IMR-90 (cell line): Measurements from ENCODE around the gene ZNF524.

Experiments
- BHLHE40 ChIP-seq: fragments of 150-350 bp; IDR thresholded peaks from 2 replicates; pipeline ENCODE4 v1.6.1; 2016; ENCODE audit warnings: mild to moderate bottlenecking, low read depth, low read length
- CEBPB ChIP-seq: IDR thresholded peaks from 2 replicates; pipeline ENCODE4 v1.6.1; 2012; ENCODE audit warnings: low read depth, low read length, improper control_type of control experiment
- CHD1 ChIP-seq: IDR thresholded peaks from 2 replicates; pipeline ENCODE4 v1.6.1; 2012; ENCODE audit warnings: low read depth, low read length, improper control_type of control experiment
- CTCF ChIP-seq: conservative IDR thresholded peaks from 2 replicates; pipeline ENCODE4 v1.5.1; 2012; ENCODE audit warnings: mild to moderate bottlenecking, low read depth, low read length, improper control_type of control experiment
- FOS ChIP-seq: fragments of 150-350 bp; IDR thresholded peaks from 2 replicates; pipeline ENCODE4 v1.6.1; 2016; ENCODE audit warnings: low read depth, low read length
- MAFK ChIP-seq: IDR thresholded peaks from 2 replicates; pipeline ENCODE4 v1.6.1; 2012; ENCODE audit warnings: low read depth, low read length, improper control_type of control experiment
- MAZ ChIP-seq: IDR thresholded peaks from 2 replicates; pipeline ENCODE4 v1.6.1; 2012; ENCODE audit warnings: low read depth, mild to moderate bottlenecking, low read length, improper control_type of control experiment, moderate library complexity, borderline replicate concordance
- NFE2L2 ChIP-seq: fragments of 150-350 bp; IDR thresholded peaks from 2 replicates; pipeline ENCODE4 v1.6.1; 2016; ENCODE audit warnings: low read depth, mild to moderate bottlenecking, low read length
- POLR2A ChIP-seq: IDR thresholded peaks from 2 replicates; pipeline ENCODE4 v1.6.1; 2012; ENCODE audit warnings: mild to moderate bottlenecking, low read depth, low read length
- RAD21 ChIP-seq: IDR thresholded peaks from 2 replicates; pipeline ENCODE4 v1.6.1; 2012; ENCODE audit warnings: low read length, improper control_type of control experiment
- RCOR1 ChIP-seq: IDR thresholded peaks from 2 replicates; pipeline ENCODE4 v1.6.1; 2012; ENCODE audit warnings: mild to moderate bottlenecking, low read length, improper control_type of control experiment; ENCODE audit not compliant: insufficient replicate concordance
- RFX5 ChIP-seq: IDR thresholded peaks from 2 replicates; pipeline ENCODE4 v1.8.0; 2012; ENCODE audit warnings: low read depth, mild to moderate bottlenecking, low read length, moderate library complexity
- SMC3 ChIP-seq: fragments of 150-350 bp; IDR thresholded peaks from 2 replicates; pipeline ENCODE4 v1.6.1; 2016; ENCODE audit warnings: low read depth, mild to moderate bottlenecking, antibody characterized with exemption, low read length, moderate library complexity
- USF2 ChIP-seq: fragments of 150-350 bp; IDR thresholded peaks from 2 replicates; pipeline ENCODE4 v1.6.1; 2017; ENCODE audit warnings: mild to moderate bottlenecking, antibody characterized with exemption, low read length, low read depth

- TF ChIP-seq USF2 (no peak), CHD1 (no peak), CTCF (no peak), RFX5 (no peak), RAD21 (no peak), CEBPB (no peak), SMC3 (no peak), POLR2A (no peak), MAZ (no peak), RCOR1 (no peak), FOS (no peak), BHLHE40 (no peak), NFE2L2 (no peak), MAFK (no peak)
These were observed 15.2 kb upstream of the ZNF524 start for GRCh38 chr19:55584871-55585270.
